Transverse colon (tissue), 4 donors: Measurements from ENCODE around the gene ENOX1. TPM values are rescaled to one million over a fixed set of nuclear protein-coding genes. Genes with fewer than 3 reads are reported as not detected.
"Not testable (repeated sequence)": the region's sequence is repeated elsewhere in the genome, so short reads cannot be mapped to it uniquely, and the experiment has no call there.

Experiments used
- DNase-seq: peaks from one replicate; pipeline ENCODE4 v3.0.0-alpha.2; 2019
- H3K27ac ChIP-seq, 4 donors: fragments of 200-600 bp; sonication (generic); 2 replicates each; pipeline ENCODE4 v1.5.1; 2016 to 2018; ENCODE audit warnings: inconsistent platforms in 4 of 4
- H3K27me3 ChIP-seq: fragments of 200-600 bp; sonication (generic); 2 replicates; pipeline ENCODE4 v1.5.1; 2017; ENCODE audit warnings: inconsistent platforms
- H3K36me3 ChIP-seq, 4 donors: fragments of 200-600 bp; sonication (generic); 2 replicates each; pipeline ENCODE4 v1.5.1; 2017 to 2019; ENCODE audit warnings: inconsistent platforms in 4 of 4
- H3K4me1 ChIP-seq, 4 donors: fragments of 200-600 bp; sonication (generic); 2 replicates each; pipeline ENCODE4 v1.5.1; 2017 to 2020; ENCODE audit warnings: inconsistent platforms in 4 of 4
- H3K4me3 ChIP-seq, 4 donors: fragments of 200-600 bp; sonication (generic); 1 replicate in 1 of 4; 2 replicates in 3 of 4; pipeline versions ENCODE4 v1.5.1 to v1.6.1; 2017 to 2019; ENCODE audit warnings: inconsistent platforms in 4 of 4
- H3K9me3 ChIP-seq, 2 donors: fragments of 200-600 bp; sonication (generic); 2 replicates each; pipeline ENCODE4 v1.5.1; 2017 to 2019; ENCODE audit warnings: inconsistent platforms in 2 of 2
- CTCF ChIP-seq, 5 experiments: fragments of 200-600 bp in 3 of 5; fragments of 450-650 bp in 2 of 5; sonication (generic) in 3 of 5; IDR thresholded peaks; 1 replicate in 2 of 5; 2 replicates in 3 of 5; pipeline ENCODE4 v1.5.1; 2016 to 2017; ENCODE audit warnings: antibody characterized with exemption in 5 of 5, inconsistent platforms in 3 of 5, mild to moderate bottlenecking in 2 of 5, moderate library complexity in 1 of 5
- EP300 ChIP-seq: sonication (generic); formaldehyde crosslinking; IDR thresholded peaks from one replicate; pipeline ENCODE4 v1.6.1; 2017; ENCODE audit warnings: antibody characterized with exemption, low read depth
- POLR2A ChIP-seq: fragments of 450-650 bp; IDR thresholded peaks from one replicate; pipeline ENCODE4 v1.6.1; 2016; ENCODE audit warnings: antibody characterized with exemption, mild to moderate bottlenecking, moderate library complexity
- POLR2AphosphoS5 ChIP-seq, 3 donors: sonication (generic); formaldehyde crosslinking; IDR thresholded peaks; one replicate each; pipeline ENCODE4 v1.6.1; 2016; ENCODE audit warnings: antibody characterized with exemption in 3 of 3
- WGBS, 2 donors: methylation state at CpG; one replicate each; pipeline ENCODE4 v1.1.5; 2018; ENCODE audit warnings: low coverage in 1 of 2; 5-methylcytosine and 5-hydroxymethylcytosine counted together
- in situ Hi-C, 4 donors: fragments of 200-750 bp; cut with MboI; loops; one replicate each; pipeline versions ENCODE4 v1.15.0 to v1.15.1; 2017; ENCODE audit warnings: low sequenced_read_pairs in 3 of 4, low pct_ligation_motif_present in 1 of 4, low pct_unique_long_range_greater_than_20kb in 1 of 4
- intact Hi-C: fragments of 100-400 bp; cut with DNase I; formaldehyde crosslinking; loops from one replicate; pipeline ENCODE4 v1.15.1; 2023; ENCODE audit warnings: low total_unique reads
- total RNA-seq, 4 donors: library from RNA; depleted of rRNA; stranded (reverse); fragments of >200 nt; gene quantifications; one replicate each; pipeline ENCODE4 v1.1.0, GENCODE V29; 2016

ENOX1 gene
- total RNA-seq, 4 donors from 2014 or later = 1.5 to 6.4 (median 2.2) TPM

DNA sequence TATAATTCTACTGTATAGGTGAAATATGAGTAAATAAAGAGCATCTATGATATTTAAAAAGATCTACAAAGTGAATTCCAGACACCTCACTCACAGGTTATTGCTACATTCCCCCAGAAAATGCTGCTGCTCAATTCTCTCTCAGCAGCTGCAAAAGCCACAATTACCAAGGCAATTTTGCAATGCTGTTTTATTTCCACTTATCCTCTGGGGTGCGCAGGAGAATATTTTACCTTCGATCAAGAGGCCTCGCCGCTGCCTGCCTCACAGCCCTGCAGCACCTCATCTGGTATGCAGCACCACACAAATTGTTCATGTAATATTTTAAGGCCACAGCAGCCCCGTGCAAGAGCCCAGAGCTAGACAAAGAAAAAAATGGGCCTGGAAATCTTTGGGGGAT is 430.2 kb downstream of the ENOX1 start:
- intact Hi-C loops (no loop called here), in situ Hi-C loops (no loop called here)
- Histone ChIP-seq H3K4me3 (no peak overlapping the region), H3K9me3 (no peaks in the 10 kb centered on the region), H3K27me3 (no peaks in the 10 kb centered on the region), H3K36me3 (no peaks in the 10 kb centered on the region), H3K4me1 (no peaks in the 10 kb centered on the region), H3K27ac (no peak overlapping the region)
- no peak for DNase-seq
- TF ChIP-seq POLR2AphosphoS5 (IDR thresholded peaks at IDR 0.05) (no peak), EP300 (no peak), CTCF (IDR thresholded peaks at IDR 0.05) (no peak), POLR2A (no peak)
- WGBS, 2 donors = 80 to 90% methylated on average over 2 to 5 of the region's 5 CpGs

DNA sequence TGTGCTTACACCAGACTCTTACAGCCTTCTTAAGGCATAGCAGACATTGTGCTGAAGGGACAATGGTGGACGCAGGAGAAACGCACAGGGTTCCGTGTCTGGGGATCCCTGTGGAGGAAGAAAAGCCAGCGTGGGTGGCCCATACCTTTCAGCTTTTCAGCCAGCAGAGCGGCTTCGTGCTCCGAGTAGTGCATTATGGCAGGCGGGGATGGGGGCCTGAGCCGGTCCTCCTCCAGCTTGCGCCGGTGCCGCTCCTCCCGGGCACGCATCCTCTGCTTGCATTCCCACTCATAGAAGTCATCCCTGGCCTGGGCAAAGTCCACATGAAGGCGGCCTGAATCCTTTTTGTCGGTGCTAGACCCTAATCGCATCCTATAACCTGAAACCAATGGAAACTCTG is 431.0 kb downstream of the ENOX1 start:
- H3K27ac ChIP-seq = no peak overlapping the region
- H3K9me3 ChIP-seq = no peaks in the 10 kb centered on the region
- DNase-seq = no peak
- no peaks in the 10 kb centered on the region for H3K27me3 ChIP-seq
- no peak overlapping the region for H3K4me3 ChIP-seq
- WGBS, 2 donors = 96% methylated on average over 17 of the region's 17 CpGs; no CpG with 5 or more reads in 1 of the 2 donors
- in situ Hi-C loops = no loop called here
- no peak for TF ChIP-seq CTCF (IDR thresholded peaks at IDR 0.05)
- no peak for TF ChIP-seq EP300
- no peak for TF ChIP-seq POLR2A
- TF ChIP-seq POLR2AphosphoS5 (IDR thresholded peaks at IDR 0.05) = no peak
- intact Hi-C loops = no loop called here
- H3K36me3 ChIP-seq = no peaks in the 10 kb centered on the region
- H3K4me1 ChIP-seq = no peaks in the 10 kb centered on the region

GRCh38 chr13:43354153-43354945 is 432.4 kb downstream of the ENOX1 start:
- Histone ChIP-seq H3K36me3 (no peaks in the 10 kb centered on the region), H3K27me3 (no peaks in the 10 kb centered on the region), H3K4me1 (no peaks in the 10 kb centered on the region), H3K9me3 (no peaks in the 10 kb centered on the region), H3K4me3 (no peak overlapping the region), H3K27ac (no peak overlapping the region)
- intact Hi-C loops = no loop called here
- in situ Hi-C loops = no loop called here
- no peak for DNase-seq
- TF ChIP-seq CTCF (IDR thresholded peaks at IDR 0.05) (no peak), EP300 (no peak), POLR2AphosphoS5 (IDR thresholded peaks at IDR 0.05) (no peak), POLR2A (no peak)
- WGBS, 2 donors = 88% methylated on average over 1 to 3 of the region's 3 CpGs

GRCh38 chr13:43353631-43354030 is 433.1 kb downstream of the ENOX1 start:
- H3K27ac ChIP-seq = no peak overlapping the region
- in situ Hi-C loops (no loop called here), intact Hi-C loops (no loop called here)
- TF ChIP-seq POLR2A (no peak), CTCF (IDR thresholded peaks at IDR 0.05) (no peak), POLR2AphosphoS5 (IDR thresholded peaks at IDR 0.05) (no peak), EP300 (no peak)
- no peak for DNase-seq
- H3K4me1 ChIP-seq = no peaks in the 10 kb centered on the region
- H3K36me3 ChIP-seq = no peaks in the 10 kb centered on the region
- no peaks in the 10 kb centered on the region for H3K9me3 ChIP-seq
- WGBS, 2 donors = 91 to 94% methylated on average over 4 of the region's 4 CpGs
- no peak overlapping the region for H3K4me3 ChIP-seq
- H3K27me3 ChIP-seq = no peaks in the 10 kb centered on the region

DNA sequence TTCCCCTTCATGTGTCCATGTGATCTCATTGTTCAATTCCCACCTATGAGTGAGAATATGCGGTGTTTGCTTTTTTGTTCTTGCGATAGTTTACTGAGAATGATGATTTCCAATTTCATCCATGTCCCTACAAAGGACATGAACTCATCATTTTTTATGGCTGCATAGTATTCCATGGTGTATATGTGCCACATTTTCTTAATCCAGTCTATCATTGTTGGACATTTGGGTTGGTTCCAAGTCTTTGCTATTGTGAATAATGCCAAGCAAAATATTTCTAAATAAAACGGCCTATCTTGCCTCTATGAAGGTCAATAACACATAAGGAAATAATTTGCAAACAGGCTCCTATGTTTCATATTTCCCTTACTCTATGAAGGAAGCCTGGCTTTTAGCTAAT is 435.2 kb downstream of the ENOX1 start:
- intact Hi-C loops = not testable (repeated sequence)

More for the DNA sequence above, 435.2 kb downstream of the ENOX1 start:
- H3K4me3 ChIP-seq, in situ Hi-C loops, H3K27me3 ChIP-seq, H3K9me3 ChIP-seq, H3K36me3 ChIP-seq, DNase-seq, H3K4me1 ChIP-seq, H3K27ac ChIP-seq: not testable (repeated sequence)
- 77 to 89% methylated on average over 1 to 2 of the region's 3 CpGs for WGBS, 2 donors
